IPS-18c (cell line): ENCODE measurements around the gene UQCRFS1.
"Not testable (repeated sequence)": the region's sequence is repeated elsewhere in the genome, so short reads cannot be mapped to it uniquely, and the experiment has no call there.

Source experiments
- H3K4me3 ChIP-seq: 2 replicates; pipeline ENCODE4 v1.7.0; 2013; ENCODE audit warnings: low read depth, mild to moderate bottlenecking, low read length, moderate library complexity; ENCODE audit not compliant: insufficient read depth
- H3K9me3 ChIP-seq: one replicate; pipeline ENCODE4 v1.6.1; 2013; ENCODE audit warnings: mild to moderate bottlenecking, low read length, moderate library complexity; ENCODE audit not compliant: control insufficient read depth, insufficient read depth

The UQCRFS1 gene

GRCh38 chr19:29212648-29213573 lies at the start of gene UQCRFS1:
TSS of gene UQCRFS1 (minus strand) at chr19:29213151. CDS start at chr19:29213118, 33 bp downstream.
- Histone ChIP-seq H3K4me3 (peak within 1 kb of the TSS; percentile 93), H3K9me3 (no peaks in the 10 kb centered on the region)

GRCh38 chr19:29262085-29262484 lies 49.1 kb upstream of the UQCRFS1 start:
- H3K4me3 ChIP-seq: no peak overlapping the region
- no peaks in the 10 kb centered on the region for H3K9me3 ChIP-seq

GRCh38 chr19:29260477-29261317 lies 47.7 kb upstream of the UQCRFS1 start:
- no peaks in the 10 kb centered on the region for H3K9me3 ChIP-seq

GRCh38 chr19:29259867-29260281 lies 46.9 kb upstream of the UQCRFS1 start:
- H3K4me3 ChIP-seq: no peak overlapping the region

More at GRCh38 chr19:29260477-29261317, 47.7 kb upstream of the UQCRFS1 start:
- no peak overlapping the region for H3K4me3 ChIP-seq

GRCh38 chr19:29259153-29259552 lies 46.2 kb upstream of the UQCRFS1 start:
- Histone ChIP-seq H3K4me3 (no peak overlapping the region), H3K9me3 (no peaks in the 10 kb centered on the region)

More at GRCh38 chr19:29259867-29260281, 46.9 kb upstream of the UQCRFS1 start:
- no peaks in the 10 kb centered on the region for H3K9me3 ChIP-seq

- H3K9me3 ChIP-seq: no peaks in the 10 kb centered on the region
- no peak overlapping the region for H3K4me3 ChIP-seq
Measured at GRCh38 chr19:29256516-29256915, 43.6 kb upstream of the UQCRFS1 start.

GRCh38 chr19:29255912-29256311 lies 43.0 kb upstream of the UQCRFS1 start:
- H3K9me3 ChIP-seq: no peaks in the 10 kb centered on the region
- H3K4me3 ChIP-seq: no peak overlapping the region

GRCh38 chr19:29255006-29255405 lies 42.1 kb upstream of the UQCRFS1 start:
- Histone ChIP-seq H3K4me3 (no peak overlapping the region), H3K9me3 (no peaks in the 10 kb centered on the region)

GRCh38 chr19:29249798-29250197 lies 36.8 kb upstream of the UQCRFS1 start:
- H3K9me3 ChIP-seq, H3K4me3 ChIP-seq: not testable (repeated sequence)

- Histone ChIP-seq H3K4me3 (no peak overlapping the region), H3K9me3 (peaks cover under 1% of the 10 kb centered on the region)
Measured at GRCh38 chr19:29248332-29248844, 35.4 kb upstream of the UQCRFS1 start.

- Histone ChIP-seq H3K9me3 (peaks cover 2% of the 10 kb centered on the region), H3K4me3 (no peak overlapping the region)
Measured at GRCh38 chr19:29247872-29248271, 34.9 kb upstream of the UQCRFS1 start.

GRCh38 chr19:29247471-29247870 lies 34.5 kb upstream of the UQCRFS1 start:
- no peak overlapping the region for H3K4me3 ChIP-seq

GRCh38 chr19:29247051-29247450 lies 34.1 kb upstream of the UQCRFS1 start:
- Histone ChIP-seq H3K4me3 (no peak overlapping the region), H3K9me3 (peaks cover 2% of the 10 kb centered on the region)

More at GRCh38 chr19:29247471-29247870, 34.5 kb upstream of the UQCRFS1 start:
- H3K9me3 ChIP-seq: peaks cover 2% of the 10 kb centered on the region

- no peak overlapping the region for H3K4me3 ChIP-seq
- H3K9me3 ChIP-seq: peaks cover 4% of the 10 kb centered on the region
Measured at GRCh38 chr19:29245215-29245614, 32.3 kb upstream of the UQCRFS1 start.

GRCh38 chr19:29241324-29241723 lies 28.4 kb upstream of the UQCRFS1 start:
- H3K9me3 ChIP-seq: peaks cover 4% of the 10 kb centered on the region
- H3K4me3 ChIP-seq: no peak overlapping the region

GRCh38 chr19:29239213-29239776 lies 26.3 kb upstream of the UQCRFS1 start:
- Histone ChIP-seq H3K9me3 (peaks cover 4% of the 10 kb centered on the region), H3K4me3 (no peak overlapping the region)

GRCh38 chr19:29233591-29233990 lies 20.6 kb upstream of the UQCRFS1 start:
- no peak overlapping the region for H3K4me3 ChIP-seq
- H3K9me3 ChIP-seq: peaks cover 4% of the 10 kb centered on the region
